DMS53 treated with DMSO at 0.1 percent for 48 hours (cell line): ENCODE results near the gene IER3IP1.
"Not testable (repeated sequence)": the region's sequence is repeated elsewhere in the genome, so short reads cannot be mapped to it uniquely, and the experiment has no call there.

Experiments used
- DNase-seq: peaks from one replicate; lab custom pipeline; 2025; ENCODE audit not compliant: unreplicated experiment; lab: John Stamatoyannopoulos, UW

The IER3IP1 gene

GRCh38 chr18:47175898-47176575, at the start of gene IER3IP1:
Gene IER3IP1, minus strand, starts transcription at chr18:47176364. Its CDS starts 87 bp downstream, at chr18:47176277.
- peak; percentile 98 for DNase-seq

GRCh38 chr18:47215554-47216138, 39.5 kb upstream of the IER3IP1 start:
- DNase-seq, result peak; percentile 82

GRCh38 chr18:47209171-47209570, 33.0 kb upstream of the IER3IP1 start:
- no peak for DNase-seq

- no peak for DNase-seq
These were observed 30.9 kb upstream of the IER3IP1 start for GRCh38 chr18:47206945-47207637.

GRCh38 chr18:47204908-47205522, 28.9 kb upstream of the IER3IP1 start:
- peak; percentile 67 for DNase-seq

GRCh38 chr18:47203626-47204464, 27.7 kb upstream of the IER3IP1 start:
- DNase-seq, result no peak

GRCh38 chr18:47195961-47196360, 19.8 kb upstream of the IER3IP1 start:
- DNase-seq, result not testable (repeated sequence)

- peak; percentile 9 for DNase-seq
These were observed 15.8 kb upstream of the IER3IP1 start for GRCh38 chr18:47191961-47192360.

GRCh38 chr18:47187721-47188120, 11.6 kb upstream of the IER3IP1 start:
- no peak for DNase-seq

- DNase-seq, result peak; percentile 17
These were observed 8.4 kb upstream of the IER3IP1 start for GRCh38 chr18:47184419-47185050.

- DNase-seq, result not testable (repeated sequence)
These were observed 6.0 kb upstream of the IER3IP1 start for GRCh38 chr18:47182156-47182555.

- DNase-seq, result no peak
These were observed 4.6 kb upstream of the IER3IP1 start for GRCh38 chr18:47180765-47181164.

GRCh38 chr18:47179520-47179919, 3.4 kb upstream of the IER3IP1 start:
- DNase-seq, result no peak

GRCh38 chr18:47175283-47175897, 774 bp downstream of the IER3IP1 start:
- DNase-seq, result no peak

- DNase-seq, result peak; percentile 68
These were observed 1.5 kb downstream of the IER3IP1 start for GRCh38 chr18:47174545-47175116.

- no peak for DNase-seq
These were observed 3.7 kb downstream of the IER3IP1 start for GRCh38 chr18:47172476-47172875.

GRCh38 chr18:47168913-47169312, 7.3 kb downstream of the IER3IP1 start:
- no peak for DNase-seq

GRCh38 chr18:47168509-47168908, 7.7 kb downstream of the IER3IP1 start:
- no peak for DNase-seq

- DNase-seq, result no peak
These were observed 9.9 kb downstream of the IER3IP1 start for GRCh38 chr18:47166294-47166693.

GRCh38 chr18:47163241-47163640, 12.9 kb downstream of the IER3IP1 start:
- DNase-seq, result no peak
